H1 (cell line): ENCODE results near the gene TDRD3. TPM values are rescaled to one million over a fixed set of nuclear protein-coding genes. Genes with fewer than 3 reads are reported as not detected.

Experiments used
- CTCF ChIA-PET: fragments of 300-600 bp; sonication (Branson Sonifier 250); formaldehyde crosslinking; loops from one replicate; lab custom pipeline; 2021; ENCODE audit not compliant: partially characterized antibody; lab: Charles Lee
- POLR2A ChIA-PET: fragments of 300-600 bp; sonication (Branson Sonifier 250); formaldehyde crosslinking; loops from one replicate; lab custom pipeline; 2021; ENCODE audit warnings: inconsistent platforms; ENCODE audit not compliant: partially characterized antibody; lab: Charles Lee
- DNase-seq, 2 experiments: peaks; one replicate each; pipeline versions ENCODE4 v3.0.0 to v3.0.0-alpha.2; 2010 to 2022; ENCODE audit warnings: low spot score in 2 of 2, low read depth in 1 of 2, mixed read lengths in 1 of 2
- FAIRE-seq: peaks from 2 replicates; lab custom pipeline; 2011; peaks lifted over from hg19 to GRCh38; lab: Jason Lieb, UNC
- H2AFZ ChIP-seq: 2 replicates; pipeline ENCODE4 v1.8.1; 2012; ENCODE audit warnings: low read length, inconsistent platforms
- H2AK5ac ChIP-seq: 2 replicates; pipeline ENCODE4 v1.6.1; 2013; ENCODE audit warnings: low read depth, low read length
- H2BK120ac ChIP-seq: replicated peaks from 2 replicates; pipeline ENCODE3; 2013; ENCODE audit warnings: low read depth, low read length, inconsistent platforms
- H2BK12ac ChIP-seq: 2 replicates; pipeline ENCODE4 v1.6.1; 2013; ENCODE audit warnings: low read depth, low read length
- H2BK15ac ChIP-seq: 2 replicates; pipeline ENCODE4 v1.6.1; 2013; ENCODE audit warnings: low read length
- H2BK20ac ChIP-seq: 2 replicates; pipeline ENCODE4 v1.6.1; 2013; ENCODE audit warnings: low read length
- H2BK5ac ChIP-seq: 2 replicates; pipeline ENCODE4 v1.6.1; 2013; ENCODE audit warnings: low read depth, low read length
- H3K14ac ChIP-seq: 2 replicates; pipeline ENCODE4 v1.6.1; 2013; ENCODE audit warnings: inconsistent platforms; ENCODE audit not compliant: insufficient read length
- H3K18ac ChIP-seq: 2 replicates; pipeline ENCODE4 v1.6.1; 2013; ENCODE audit warnings: low read length; ENCODE audit errors: extremely low read depth
- H3K23ac ChIP-seq: 2 replicates; pipeline ENCODE4 v1.6.1; 2013; ENCODE audit warnings: inconsistent platforms; ENCODE audit not compliant: insufficient read length
- H3K23me2 ChIP-seq: 2 replicates; pipeline ENCODE4 v1.6.1; 2013; ENCODE audit warnings: low read depth, low read length
- H3K27ac ChIP-seq: 2 replicates; pipeline ENCODE4 v1.6.1; 2011; ENCODE audit warnings: low read depth, low read length, inconsistent platforms
- H3K27me3 ChIP-seq, 4 experiments: replicated peaks in 1 of 4; 1 replicate in 1 of 4; 2 replicates in 3 of 4; pipeline versions ENCODE4 v1.6.1 to v1.8.1; 2011 to 2013; ENCODE audit warnings: low read length in 3 of 4, mild to moderate bottlenecking in 3 of 4, inconsistent platforms in 2 of 4, mixed read lengths in 2 of 4, moderate library complexity in 1 of 4; ENCODE audit not compliant: control insufficient read depth in 3 of 4, insufficient read depth in 3 of 4; ENCODE audit errors: extremely low read depth in 1 of 4
- H3K36me3 ChIP-seq, 4 experiments: 2 replicates each; pipeline versions ENCODE4 v1.6.1 to v1.8.1; 2011 to 2013; ENCODE audit warnings: mild to moderate bottlenecking in 4 of 4, low read length in 3 of 4, moderate library complexity in 2 of 4, control low read depth in 1 of 4, inconsistent platforms in 1 of 4; ENCODE audit not compliant: insufficient read depth in 4 of 4, control insufficient read depth in 2 of 4
- H3K4ac ChIP-seq: replicated peaks from 2 replicates; pipeline ENCODE3; 2013; ENCODE audit warnings: low read length, low read depth, mixed read lengths, inconsistent platforms; ENCODE audit not compliant: insufficient read length
- H3K4me1 ChIP-seq, 4 experiments: replicated peaks in 1 of 4; 1 replicate in 1 of 4; 2 replicates in 3 of 4; pipeline versions ENCODE4 v1.6.1 to v1.8.1; 2011 to 2013; ENCODE audit warnings: low read length in 3 of 4, inconsistent platforms in 2 of 4, mixed read lengths in 1 of 4; ENCODE audit not compliant: insufficient read depth in 4 of 4, control insufficient read depth in 3 of 4
- H3K4me2 ChIP-seq, 2 experiments: 2 replicates each; pipeline versions ENCODE4 v1.6.1 to v1.8.1; 2011 to 2013; ENCODE audit warnings: low read depth in 2 of 2, low read length in 2 of 2, control low read depth in 1 of 2, inconsistent platforms in 1 of 2, mild to moderate bottlenecking in 1 of 2; ENCODE audit not compliant: insufficient read depth in 1 of 2
- H3K4me3 ChIP-seq, 4 experiments: fragments of 200-600, 300-600 bp in 1 of 4; sonication (generic), shearing (Covaris generic), sonication (Bioruptor Twin) in 1 of 4; 2 replicates each; pipeline versions ENCODE4 v1.5.1 to v1.8.1; 2011 to 2016; ENCODE audit warnings: low read length in 4 of 4, low read depth in 3 of 4, control low read depth in 2 of 4, inconsistent platforms in 2 of 4, mild to moderate bottlenecking in 2 of 4, mixed read lengths in 1 of 4, moderate library complexity in 1 of 4; ENCODE audit not compliant: insufficient read depth in 2 of 4; ENCODE audit errors: extremely low read depth in 1 of 4
- H3K56ac ChIP-seq: replicated peaks from 2 replicates; pipeline ENCODE3; 2013; ENCODE audit warnings: low read depth, mild to moderate bottlenecking, mixed read lengths, low read length, inconsistent platforms; ENCODE audit not compliant: insufficient read length
- H3K79me1 ChIP-seq: 2 replicates; pipeline ENCODE4 v1.6.1; 2013; ENCODE audit warnings: low read depth, low read length, control low read depth
- H3K79me2 ChIP-seq, 2 experiments: 2 replicates each; pipeline versions ENCODE4 v1.6.1 to v1.8.1; 2012 to 2013; ENCODE audit warnings: low read length in 2 of 2, mild to moderate bottlenecking in 2 of 2, inconsistent platforms in 1 of 2; ENCODE audit not compliant: insufficient read depth in 2 of 2, control insufficient read depth in 1 of 2
- H3K9ac ChIP-seq, 4 experiments: replicated peaks in 1 of 4; 1 replicate in 1 of 4; 2 replicates in 3 of 4; pipeline versions ENCODE4 v1.6.1 to v1.8.1; 2011 to 2013; ENCODE audit warnings: low read depth in 3 of 4, low read length in 3 of 4, control low read depth in 2 of 4, mild to moderate bottlenecking in 2 of 4, moderate library complexity in 2 of 4, inconsistent platforms in 1 of 4; ENCODE audit errors: extremely low read depth in 1 of 4
- H3K9me3 ChIP-seq, 2 experiments: 2 replicates each; pipeline versions ENCODE4 v1.6.1 to v1.8.1; 2012 to 2013; ENCODE audit warnings: mild to moderate bottlenecking in 2 of 2, moderate library complexity in 2 of 2, control low read depth in 1 of 2, inconsistent platforms in 1 of 2, low read depth in 1 of 2, low read length in 1 of 2, mixed read lengths in 1 of 2; ENCODE audit not compliant: insufficient read depth in 2 of 2
- H4K20me1 ChIP-seq, 2 experiments: replicated peaks in 1 of 2; 2 replicates each; pipeline versions ENCODE3 to v1.8.1; 2011 to 2013; ENCODE audit warnings: inconsistent platforms in 2 of 2, low read length in 2 of 2, mild to moderate bottlenecking in 1 of 2; ENCODE audit not compliant: insufficient read depth in 2 of 2, control insufficient read depth in 1 of 2
- H4K5ac ChIP-seq: 2 replicates; pipeline ENCODE4 v1.6.1; 2013; ENCODE audit warnings: low read length, low read depth, mixed read lengths, inconsistent platforms; ENCODE audit not compliant: insufficient read length
- H4K8ac ChIP-seq: 2 replicates; pipeline ENCODE4 v1.8.0; 2013; ENCODE audit warnings: mild to moderate bottlenecking, moderate library complexity, low read length, inconsistent platforms; ENCODE audit not compliant: insufficient read depth; ENCODE audit errors: extremely low read depth
- H4K91ac ChIP-seq: replicated peaks from 2 replicates; pipeline ENCODE3; 2013; ENCODE audit warnings: low read length, mixed read lengths, inconsistent platforms; ENCODE audit not compliant: insufficient read length
- CBX5 ChIP-seq: fragments of 300-800, 300-1000 bp; sonication (generic); IDR thresholded peaks from 2 replicates; pipeline ENCODE4 v1.7.1; 2016; ENCODE audit warnings: antibody characterized with exemption, low read length, low read depth
- CEBPB ChIP-seq: IDR thresholded peaks from 2 replicates; pipeline ENCODE4 v1.6.1; 2012; ENCODE audit warnings: low read depth, low read length
- EP300 ChIP-seq, 2 experiments: IDR thresholded peaks; 1 replicate in 1 of 2; 2 replicates in 1 of 2; pipeline ENCODE4 v1.6.1; 2011 to 2012; ENCODE audit warnings: low read depth in 2 of 2, low read length in 2 of 2, mild to moderate bottlenecking in 2 of 2, borderline replicate concordance in 1 of 2, inconsistent platforms in 1 of 2, moderate library complexity in 1 of 2
- GTF2F1 ChIP-seq: IDR thresholded peaks from 2 replicates; pipeline ENCODE4 v1.6.1; 2012; ENCODE audit warnings: low read depth, low read length, improper control_type of control experiment, borderline replicate concordance
- HDAC6 ChIP-seq: IDR thresholded peaks from one replicate; pipeline ENCODE4 v1.7.1; 2012; ENCODE audit warnings: low read depth, mild to moderate bottlenecking, inconsistent platforms, low read length, moderate library complexity
- SP4 ChIP-seq: IDR thresholded peaks from 2 replicates; pipeline ENCODE4 v1.6.1; 2012; ENCODE audit warnings: low read length, inconsistent platforms
- TBP ChIP-seq: IDR thresholded peaks from 2 replicates; pipeline ENCODE4 v1.6.1; 2011; ENCODE audit warnings: low read depth, low read length, improper control_type of control experiment
- YY1 ChIP-seq: IDR thresholded peaks from 2 replicates; pipeline ENCODE4 v1.6.1; 2011; ENCODE audit warnings: low read depth, mild to moderate bottlenecking, low read length
- WGBS, 2 experiments: shearing (Covaris generic) in 1 of 2; methylation state at CpG; one replicate each; pipeline versions ENCODE4 v1.1.6 to v1.1.7; 2013 to 2015; ENCODE audit warnings: low lambda C conversion rate in 2 of 2, mixed read lengths in 2 of 2, inconsistent platforms in 1 of 2, low coverage in 1 of 2, missing lambda C conversion rate in 1 of 2; ENCODE audit not compliant: insufficient replicate concordance in 2 of 2, insufficient coverage in 1 of 2, insufficient read length in 1 of 2; ENCODE audit errors: extremely low coverage in 1 of 2, missing lambda C conversion rate in 1 of 2; 5-methylcytosine and 5-hydroxymethylcytosine counted together
- polyA plus RNA-seq, 7 experiments: library from polyadenylated mRNA; depleted of rRNA in 3 of 7; stranded (reverse) in 5 of 7; unstranded in 2 of 7; fragments of >200 nt in 5 of 7; fragments of 200-250 nt in 2 of 7; gene quantifications; 1 replicate in 5 of 7; 2 replicates in 1 of 7; 4 replicates in 1 of 7; pipeline versions ENCODE4 v1.2.1 to v1.2.3, GENCODE V29; 2011 to 2013; ENCODE audit warnings: missing spikeins in 2 of 7, mixed read lengths in 2 of 7
- total RNA-seq: library from RNA; stranded (reverse); fragmentation: NEBNext Ultra II Directional; extraction: Animal tissue kit (Norgen Biotek cat#: 25700); gene quantifications from 2 replicates; pipeline ENCODE4 v1.2.1, GENCODE V29; 2021

Gene TDRD3
- total and polyA plus RNA-seq, 2 of the 8 experiments (the other 6 are each of a cell fraction or from before 2014, with no cell fraction given): 2.5 to 14.7 TPM

GRCh38 chr13:60435762-60436374, 38.8 kb downstream of the TDRD3 start:
- H3K27me3 ChIP-seq: no peaks in the 10 kb centered on the region
- WGBS, 2 experiments: 93% methylated on average over 2 of the region's 2 CpGs; no CpG with 5 or more reads in 1 of the 2 experiments
- H3K4me2 ChIP-seq: no peak overlapping the region
- no peak overlapping the region for H2AK5ac ChIP-seq
- no peak overlapping the region for H2BK20ac ChIP-seq
- no peak overlapping the region for H3K4ac ChIP-seq
- H2BK5ac ChIP-seq: no peak overlapping the region
- POLR2A ChIA-PET: no interaction called here
- no peak overlapping the region for H3K14ac ChIP-seq
- H2BK15ac ChIP-seq: no peak overlapping the region
- TF ChIP-seq EP300 (IDR thresholded peaks at IDR 0.05; ENCODE audit: borderline replicate concordance in 1 of 2, low read depth in 2 of 2, low read length in 2 of 2) (no peak), SP4 (no peak), GTF2F1 (no peak), YY1 (no peak), TBP (no peak), CBX5 (no peak), CEBPB (no peak), HDAC6 (no peak)
- H3K27ac ChIP-seq: no peak overlapping the region
- H3K36me3 ChIP-seq: no peaks in the 10 kb centered on the region
- 0 out of 4 replicates have a peak, but pooled peaks cover 0 to 3% of the 10 kb centered on the region in 2 experiments for H3K9me3 ChIP-seq
- H3K18ac ChIP-seq: no peak overlapping the region
- no peak overlapping the region for H4K8ac ChIP-seq
- no peak for FAIRE-seq
- H3K23me2 ChIP-seq: no peaks in the 10 kb centered on the region
- H3K23ac ChIP-seq: no peak overlapping the region
- H3K4me1 ChIP-seq: no peaks in the 10 kb centered on the region
- H3K79me2 ChIP-seq: peaks cover 0 to 2% of the 10 kb centered on the region in 2 experiments; a peak in 1 of 4 replicates
- no peak overlapping the region for H3K4me3 ChIP-seq
- DNase-seq: no peak
- CTCF ChIA-PET: no interaction called here
- H4K91ac ChIP-seq: no peak overlapping the region
- H3K79me1 ChIP-seq: no peaks in the 10 kb centered on the region
- H2BK12ac ChIP-seq: no peak overlapping the region
- H3K56ac ChIP-seq: no peak overlapping the region
- no peaks in the 10 kb centered on the region for H4K20me1 ChIP-seq
- no peak overlapping the region for H2AFZ ChIP-seq
- no peak overlapping the region for H3K9ac ChIP-seq
- H2BK120ac ChIP-seq: no peak overlapping the region
- no peak overlapping the region for H4K5ac ChIP-seq
